C4-2B (cell line): ENCODE data around the gene MAMDC2.

Experiments
- ZFX ChIP-seq: fragments of 450-650 bp; IDR thresholded peaks from 2 replicates; pipeline ENCODE4 v1.6.1; 2017
- TF ChIP-seq, protein P1 (sequence below): fragments of 450-650 bp; conservative IDR thresholded peaks from 2 replicates; pipeline ENCODE4 v1.5.1; 2017; ENCODE audit warnings: mild to moderate bottlenecking

- TF ChIP-seq, protein P1, sequence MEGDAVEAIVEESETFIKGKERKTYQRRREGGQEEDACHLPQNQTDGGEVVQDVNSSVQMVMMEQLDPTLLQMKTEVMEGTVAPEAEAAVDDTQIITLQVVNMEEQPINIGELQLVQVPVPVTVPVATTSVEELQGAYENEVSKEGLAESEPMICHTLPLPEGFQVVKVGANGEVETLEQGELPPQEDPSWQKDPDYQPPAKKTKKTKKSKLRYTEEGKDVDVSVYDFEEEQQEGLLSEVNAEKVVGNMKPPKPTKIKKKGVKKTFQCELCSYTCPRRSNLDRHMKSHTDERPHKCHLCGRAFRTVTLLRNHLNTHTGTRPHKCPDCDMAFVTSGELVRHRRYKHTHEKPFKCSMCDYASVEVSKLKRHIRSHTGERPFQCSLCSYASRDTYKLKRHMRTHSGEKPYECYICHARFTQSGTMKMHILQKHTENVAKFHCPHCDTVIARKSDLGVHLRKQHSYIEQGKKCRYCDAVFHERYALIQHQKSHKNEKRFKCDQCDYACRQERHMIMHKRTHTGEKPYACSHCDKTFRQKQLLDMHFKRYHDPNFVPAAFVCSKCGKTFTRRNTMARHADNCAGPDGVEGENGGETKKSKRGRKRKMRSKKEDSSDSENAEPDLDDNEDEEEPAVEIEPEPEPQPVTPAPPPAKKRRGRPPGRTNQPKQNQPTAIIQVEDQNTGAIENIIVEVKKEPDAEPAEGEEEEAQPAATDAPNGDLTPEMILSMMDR = no peak
- no peak for TF ChIP-seq ZFX
Observed at GRCh38 chr9:70228118-70228517, 184.5 kb downstream of the MAMDC2 start.
